ENCODE measurements around the gene MASP2. TPM values are rescaled to one million over a fixed set of nuclear protein-coding genes. Genes with fewer than 3 reads are reported as not detected.

MASP2 gene
- total and polyA plus RNA-seq, 9 of the 15 experiments (the other 6 are each of a cell fraction or from before 2014, with no cell fraction given), result 0.01 to 0.23 (median 0.06) TPM; not detected in 3

GRCh38 chr1:11056504-11056903 lies 9.5 kb upstream of the MASP2 start (continued):
- no peak for TF ChIP-seq ATF6 (CRISPR knock-in tag; IDR thresholded peaks at IDR 0.05)
- TF ChIP-seq, protein P1, sequence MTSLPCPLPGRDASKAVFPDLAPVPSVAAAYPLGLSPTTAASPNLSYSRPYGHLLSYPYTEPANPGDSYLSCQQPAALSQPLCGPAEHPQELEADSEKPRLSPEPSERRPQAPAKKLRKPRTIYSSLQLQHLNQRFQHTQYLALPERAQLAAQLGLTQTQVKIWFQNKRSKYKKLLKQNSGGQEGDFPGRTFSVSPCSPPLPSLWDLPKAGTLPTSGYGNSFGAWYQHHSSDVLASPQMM (CRISPR knock-in tag; IDR thresholded peaks at IDR 0.05), result no peak
- no peak for TF ChIP-seq ZNF668 (CRISPR knock-in tag; IDR thresholded peaks at IDR 0.05)

DNA sequence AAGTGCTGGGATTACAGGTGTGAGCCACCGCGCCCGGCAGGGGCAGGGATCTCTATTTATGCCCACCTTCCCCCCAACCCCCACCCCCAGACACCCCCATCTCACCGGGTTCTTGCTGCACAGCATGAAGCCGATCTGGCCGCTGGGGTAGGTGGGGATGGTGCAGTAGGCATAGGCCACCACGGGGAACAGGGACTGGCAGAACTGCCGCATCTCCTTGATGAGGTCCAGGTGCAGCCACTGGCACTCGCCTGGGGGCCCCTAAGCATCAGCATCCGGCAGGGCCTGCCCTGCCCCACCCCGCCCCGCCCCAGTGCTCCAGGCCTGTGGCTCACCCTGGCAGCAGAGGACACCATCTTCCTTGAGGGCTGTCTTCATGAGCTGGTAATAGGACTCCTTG lies 8.6 kb upstream of the MASP2 start:
- Histone ChIP-seq H4K20me1 (replicated peaks; ENCODE audit: control insufficient read depth, insufficient read depth, low read length) (peaks cover 14% of the 10 kb centered on the region), H2AFZ (ENCODE audit: low read depth, low read length) (no peak overlapping the region), H3K4me2 (ENCODE audit: insufficient read depth, low read length) (no peak overlapping the region), H3K27me3 (ENCODE audit: control insufficient read depth in 2 of 2, insufficient read depth in 2 of 2, low read length in 2 of 2) (no peaks in the 10 kb centered on the region), H3K79me2 (ENCODE audit: control insufficient read depth, insufficient read depth, low read length) (peaks cover 28% of the 10 kb centered on the region), H3K36me3 (ENCODE audit: control insufficient read depth, insufficient read depth, low read length) (peaks cover 42% of the 10 kb centered on the region; the same call in 2 of the 3 replicates), H3K9me1 (ENCODE audit: control insufficient read depth, insufficient read depth, low read length) (peaks cover 4% of the 10 kb centered on the region), H3K4me3 (no peak overlapping the region), H3K9me3 (replicated peaks; ENCODE audit: control insufficient read depth, insufficient read depth, low read depth, low read length) (no peaks in the 10 kb centered on the region), H3K4me1 (replicated peaks in 1 of 2; ENCODE audit: control insufficient read depth in 2 of 2, insufficient read depth in 2 of 2, low read length in 2 of 2) (peaks cover 3 to 71% of the 10 kb centered on the region in 2 experiments; a peak in 3 of 5 replicates), H3K27ac (ENCODE audit: extremely low read depth, low read depth, low read length) (no peak overlapping the region), H3K9ac (ENCODE audit: insufficient read depth in 1 of 2, low read depth in 2 of 2, low read length in 2 of 2) (peak overlapping the region in 1 of 2 experiments; percentile 74; a peak in 1 of 4 replicates)
- BruUV-seq (replicated peaks), result no TSS peak
- TF ChIP-seq NR4A1 (CRISPR knock-in tag; IDR thresholded peaks at IDR 0.05), result no peak
- no peak for TF ChIP-seq NR4A1 (tag; IDR thresholded peaks at IDR 0.05)
- no peak for TF ChIP-seq RBM15 (IDR thresholded peaks at IDR 0.05; ENCODE audit: insufficient read depth, low read length)
- 0 out of 2 replicates have a peak, but pooled peaks have one; percentile 44 for TF ChIP-seq POLR2G (IDR thresholded peaks at IDR 0.05; ENCODE audit: low read depth, low read length)
- TF ChIP-seq NRF1 (conservative IDR thresholded peaks at IDR 0.05 in 1 of 2, IDR thresholded peaks at IDR 0.05 in 1 of 2), result no peak
- CTCF ChIA-PET (ENCODE audit: low intra/inter-chr PET ratio), result interaction anchor here (0.6 kb wide), 1 partner anchor 360 kb away, joined by 3 read pairs; no protein-coding TSS in a partner anchor
- intact Hi-C loops (cut with micrococcal nuclease) (no loop called here), in situ Hi-C loops (cut with MboI) (no loop called here)
- FAIRE-seq (no peak), DNase-seq (ENCODE audit: extremely low read depth in 1 of 4, low spot score in 3 of 4) (no peak), ATAC-seq (no peak)
- WGBS (ENCODE audit: insufficient coverage, low coverage, missing lambda C conversion rate), result 93% methylated on average over 7 of the region's 12 CpGs
- POLR2A ChIA-PET, result interaction anchor here (0.6 to 1.3 kb wide), 3 partner anchors 9 to 43 kb away, joined by 3 read pairs; partner anchors contain the start of genes EXOSC10 and MASP2
